ENCODE data around the gene SHQ1. TPM values are rescaled to one million over a fixed set of nuclear protein-coding genes. Genes with fewer than 3 reads are reported as not detected.

Gene SHQ1
- total and polyA plus RNA-seq, 2 donors (not counting 3 experiments of a cell fraction or from before 2014, with no cell fraction given): 7.3 to 20.6 TPM

GRCh38 chr3:72802001-72802400 lies 46.2 kb downstream of the SHQ1 start:
- H3K79me2 ChIP-seq (ENCODE audit: control insufficient read depth, insufficient read depth, low read length): no peaks in the 10 kb centered on the region
- H3K4me3 ChIP-seq (replicated peaks in 1 of 3; ENCODE audit: insufficient read depth in 1 of 3, low read depth in 1 of 3, low read length in 3 of 3): no peak overlapping the region
- POLR2A ChIA-PET: no interaction called here
- FAIRE-seq: no peak
- peaks cover 4% of the 10 kb centered on the region for H3K4me1 ChIP-seq (ENCODE audit: control insufficient read depth, extremely low read depth, insufficient read depth, low read length)
- H3K27me3 ChIP-seq (ENCODE audit: control insufficient read depth in 2 of 2, insufficient read depth in 2 of 2, low read length in 2 of 2): no peaks in the 10 kb centered on the region
- CTCF ChIA-PET: interaction anchor here (1.0 to 1.4 kb wide), 2 partner anchors 49 to 136 kb away, joined by 3 read pairs; no protein-coding TSS in a partner anchor
- H3K9ac ChIP-seq (replicated peaks; ENCODE audit: extremely low read depth, insufficient read depth, low read length): no peak overlapping the region
- no peak overlapping the region for H3K4me2 ChIP-seq (ENCODE audit: insufficient read depth, low read length)
- no peak overlapping the region for H3K27ac ChIP-seq (ENCODE audit: insufficient read depth, low read depth, low read length)
- no peaks in the 10 kb centered on the region for H3K9me3 ChIP-seq (replicated peaks; ENCODE audit: control insufficient read depth, insufficient read depth, low read length)
- BruUV-seq (replicated peaks): no TSS peak
- intact Hi-C loops (cut with micrococcal nuclease) (no loop called here), dilution Hi-C loops (cut with MboI; ENCODE audit: extremely low pct_ligation_motif_present, low sequenced_read_pairs) (no loop called here)
- H3K36me3 ChIP-seq (ENCODE audit: control insufficient read depth in 2 of 2, extremely low read depth in 1 of 2, insufficient read depth in 2 of 2, low read length in 2 of 2): no peaks in the 10 kb centered on the region
- H2AFZ ChIP-seq (ENCODE audit: low read depth, low read length): no peak overlapping the region
- no peak for DNase-seq (ENCODE audit: low read depth, low spot score)
- no peak for TF ChIP-seq EZH2 (IDR thresholded peaks at IDR 0.05; ENCODE audit: borderline replicate concordance, low read depth, low read length, severe bottlenecking)
- TF ChIP-seq, protein P1, sequence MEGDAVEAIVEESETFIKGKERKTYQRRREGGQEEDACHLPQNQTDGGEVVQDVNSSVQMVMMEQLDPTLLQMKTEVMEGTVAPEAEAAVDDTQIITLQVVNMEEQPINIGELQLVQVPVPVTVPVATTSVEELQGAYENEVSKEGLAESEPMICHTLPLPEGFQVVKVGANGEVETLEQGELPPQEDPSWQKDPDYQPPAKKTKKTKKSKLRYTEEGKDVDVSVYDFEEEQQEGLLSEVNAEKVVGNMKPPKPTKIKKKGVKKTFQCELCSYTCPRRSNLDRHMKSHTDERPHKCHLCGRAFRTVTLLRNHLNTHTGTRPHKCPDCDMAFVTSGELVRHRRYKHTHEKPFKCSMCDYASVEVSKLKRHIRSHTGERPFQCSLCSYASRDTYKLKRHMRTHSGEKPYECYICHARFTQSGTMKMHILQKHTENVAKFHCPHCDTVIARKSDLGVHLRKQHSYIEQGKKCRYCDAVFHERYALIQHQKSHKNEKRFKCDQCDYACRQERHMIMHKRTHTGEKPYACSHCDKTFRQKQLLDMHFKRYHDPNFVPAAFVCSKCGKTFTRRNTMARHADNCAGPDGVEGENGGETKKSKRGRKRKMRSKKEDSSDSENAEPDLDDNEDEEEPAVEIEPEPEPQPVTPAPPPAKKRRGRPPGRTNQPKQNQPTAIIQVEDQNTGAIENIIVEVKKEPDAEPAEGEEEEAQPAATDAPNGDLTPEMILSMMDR (IDR thresholded peaks at IDR 0.05; ENCODE audit: extremely low read depth in 1 of 2, insufficient read depth in 1 of 2, low read depth in 1 of 2, low read length in 2 of 2): no peak
- TF ChIP-seq POLR2A (IDR thresholded peaks at IDR 0.05; ENCODE audit: low read depth, low read length): no peak
- TF ChIP-seq GATA2 (IDR thresholded peaks at IDR 0.05; ENCODE audit: insufficient read depth, insufficient read length, low read depth, low read length): no peak
- no peak for TF ChIP-seq JUN (IDR thresholded peaks at IDR 0.05; ENCODE audit: borderline replicate concordance, insufficient read depth, insufficient read length, low read depth)
- no peak for TF ChIP-seq MAX (IDR thresholded peaks at IDR 0.05; ENCODE audit: insufficient read depth, insufficient read length)
- no peak for TF ChIP-seq MYC (IDR thresholded peaks at IDR 0.05; ENCODE audit: low read depth, low read length)
- no peak for TF ChIP-seq POLR2AphosphoS5 (IDR thresholded peaks at IDR 0.05; ENCODE audit: insufficient read depth, low read depth, low read length)
- TF ChIP-seq FOS (IDR thresholded peaks at IDR 0.05; ENCODE audit: borderline replicate concordance, insufficient read depth, low read length): no peak
- no peaks in the 10 kb centered on the region for H3K9me1 ChIP-seq (replicated peaks; ENCODE audit: control insufficient read depth, extremely low read depth, insufficient read depth, low read length)
- H4K20me1 ChIP-seq (replicated peaks; ENCODE audit: control insufficient read depth, extremely low read depth, insufficient read depth, low read length): no peaks in the 10 kb centered on the region

Measured in endothelial cell of umbilical vein (primary cell).